NCI-H526 (cell line): ENCODE results near the gene GHSR.

Experiments
- DNase-seq, 2 experiments: peaks; one replicate each; lab custom pipeline; 2025; lab: John Stamatoyannopoulos, UW

GHSR gene

GRCh38 chr3:172438186-172438585 is 10.1 kb downstream of the GHSR start:
- no peak for DNase-seq

- no peak for DNase-seq
These were observed 10.5 kb downstream of the GHSR start for GRCh38 chr3:172437713-172438112.

- no peak for DNase-seq
These were observed 32.9 kb downstream of the GHSR start for GRCh38 chr3:172415323-172415722.

- DNase-seq: no peak
These were observed 36.7 kb downstream of the GHSR start for GRCh38 chr3:172411478-172411947.

- no peak for DNase-seq
These were observed 37.4 kb downstream of the GHSR start for GRCh38 chr3:172410702-172411477.

GRCh38 chr3:172407872-172408271 is 40.4 kb downstream of the GHSR start:
- no peak for DNase-seq

GRCh38 chr3:172405914-172406313 is 42.3 kb downstream of the GHSR start:
- DNase-seq: no peak

- no peak for DNase-seq
These were observed 43.9 kb downstream of the GHSR start for GRCh38 chr3:172404237-172404962.

GRCh38 chr3:172402892-172403643 is 45.2 kb downstream of the GHSR start:
- no peak for DNase-seq

- no peak for DNase-seq
These were observed 46.2 kb downstream of the GHSR start for GRCh38 chr3:172402090-172402489.

GRCh38 chr3:172398484-172398883 is 49.8 kb downstream of the GHSR start:
- DNase-seq: no peak

GRCh38 chr3:172397716-172398405 is 50.4 kb downstream of the GHSR start:
- DNase-seq: no peak

GRCh38 chr3:172396400-172396799 is 51.9 kb downstream of the GHSR start:
- no peak for DNase-seq

GRCh38 chr3:172394692-172395091 is 53.6 kb downstream of the GHSR start:
- no peak for DNase-seq
